GM12872 (cell line): Measurements from ENCODE around the gene PKNOX2.

ENCODE experiments used
- CTCF ChIP-seq: IDR thresholded peaks from 3 replicates; pipeline ENCODE4 v1.5.1; 2011; ENCODE audit warnings: low read depth, mild to moderate bottlenecking, low read length, moderate library complexity; ENCODE audit not compliant: insufficient read depth

Gene PKNOX2

GRCh38 chr11:125141178-125141577, 23.4 kb upstream of the PKNOX2 start:
- TF ChIP-seq CTCF = no peak

GRCh38 chr11:125141686-125142535, 22.6 kb upstream of the PKNOX2 start:
- TF ChIP-seq CTCF = peak; percentile 91

- TF ChIP-seq CTCF = no peak
Observed at GRCh38 chr11:125146232-125146631, 18.3 kb upstream of the PKNOX2 start.

GRCh38 chr11:125147280-125147679, 17.3 kb upstream of the PKNOX2 start:
- TF ChIP-seq CTCF = no peak

GRCh38 chr11:125148011-125148410, 16.5 kb upstream of the PKNOX2 start:
- no peak for TF ChIP-seq CTCF

GRCh38 chr11:125148743-125149142, 15.8 kb upstream of the PKNOX2 start:
- TF ChIP-seq CTCF = no peak

GRCh38 chr11:125153837-125154236, 10.7 kb upstream of the PKNOX2 start:
- no peak for TF ChIP-seq CTCF
